HG02981 (cell line): ENCODE data around the gene ITIH2.

Source experiments
- ATAC-seq: cut with Tn5 transposase; IDR thresholded peaks from one replicate; pipeline ENCODE4 v1.9.1; 2021; ENCODE audit warnings: mild to moderate bottlenecking, moderate library complexity; ENCODE audit not compliant: unreplicated experiment

The ITIH2 gene

GRCh38 chr10:7789390-7789789 is 86.3 kb downstream of the ITIH2 start:
- ATAC-seq: no peak

- no peak for ATAC-seq
These were observed 89.4 kb downstream of the ITIH2 start for GRCh38 chr10:7792541-7792940.

- no peak for ATAC-seq
These were observed 91.3 kb downstream of the ITIH2 start for GRCh38 chr10:7794251-7795026.

GRCh38 chr10:7795605-7796004 is 92.5 kb downstream of the ITIH2 start:
- no peak for ATAC-seq

- ATAC-seq: no peak
These were observed 94.5 kb downstream of the ITIH2 start for GRCh38 chr10:7797582-7797981.
